Neural cell (in vitro differentiated cells): ENCODE results near the gene ARFGAP3. TPM values are rescaled to one million over a fixed set of nuclear protein-coding genes. Genes with fewer than 3 reads are reported as not detected.

Experiments used
- H2AFZ ChIP-seq: fragments of 200-600, 300-800 bp; sonication (generic), shearing (Covaris generic); 2 replicates; pipeline ENCODE4 v1.6.0; 2014; ENCODE audit warnings: low read depth, mild to moderate bottlenecking, antibody characterized with exemption, low read length, moderate library complexity
- H3F3A ChIP-seq: fragments of 200-600 bp; shearing (Covaris generic); 2 replicates; pipeline ENCODE4 v1.6.1; 2016; ENCODE audit warnings: mild to moderate bottlenecking, moderate library complexity, mixed read lengths, antibody characterized with exemption, low read length; ENCODE audit not compliant: insufficient read depth, poor library complexity, severe bottlenecking
- H3K27ac ChIP-seq: fragments of 200-600, 300-800 bp; sonication (generic), shearing (Covaris generic); 2 replicates; pipeline ENCODE4 v1.5.1; 2014; ENCODE audit warnings: mild to moderate bottlenecking, low read length, moderate library complexity
- H3K27me3 ChIP-seq: fragments of 300-800, 200-600 bp; sonication (generic), shearing (Covaris generic); 2 replicates; pipeline ENCODE4 v1.6.0; 2014; ENCODE audit warnings: mild to moderate bottlenecking, low read depth, low read length, moderate library complexity; ENCODE audit not compliant: insufficient read depth
- H3K36me3 ChIP-seq: fragments of 300-800, 200-600 bp; sonication (generic), shearing (Covaris generic); 2 replicates; pipeline ENCODE4 v1.5.1; 2014; ENCODE audit warnings: mild to moderate bottlenecking, antibody characterized with exemption, low read length, moderate library complexity; ENCODE audit not compliant: insufficient read depth
- H3K4me2 ChIP-seq: fragments of 300-800, 200-600 bp; sonication (generic), shearing (Covaris generic); 2 replicates; pipeline ENCODE4 v1.6.0; 2014; ENCODE audit warnings: mild to moderate bottlenecking, low read length
- H3K4me3 ChIP-seq: fragments of 300-800, 200-600 bp; sonication (generic), shearing (Covaris generic); 2 replicates; pipeline ENCODE4 v1.5.1; 2014; ENCODE audit warnings: mild to moderate bottlenecking, low read length, moderate library complexity
- H3K79me2 ChIP-seq: fragments of 200-600 bp; shearing (Covaris generic); replicated peaks from 2 replicates; pipeline ENCODE4 v1.6.0; 2014; ENCODE audit warnings: mild to moderate bottlenecking, low read length, moderate library complexity; ENCODE audit not compliant: insufficient read depth
- H3K9ac ChIP-seq: fragments of 300-800, 200-600 bp; sonication (generic), shearing (Covaris generic); 2 replicates; pipeline ENCODE4 v1.6.1; 2016; ENCODE audit warnings: mild to moderate bottlenecking, low read length, mixed read lengths
- H3K9me2 ChIP-seq: fragments of 200-600 bp; shearing (Covaris generic); 2 replicates; pipeline ENCODE4 v1.6.1; 2016; ENCODE audit warnings: mild to moderate bottlenecking, low read length, mixed read lengths; ENCODE audit not compliant: insufficient read depth
- H3K9me3 ChIP-seq: fragments of 200-600, 300-800 bp; sonication (generic), shearing (Covaris generic); 2 replicates; pipeline ENCODE4 v1.6.1; 2016; ENCODE audit warnings: mild to moderate bottlenecking, mixed run types, low read length, moderate library complexity, mixed read lengths
- H4K20me1 ChIP-seq: fragments of 200-600 bp; shearing (Covaris generic); 2 replicates; pipeline ENCODE4 v1.6.1; 2016; ENCODE audit warnings: mild to moderate bottlenecking, mixed run types; ENCODE audit not compliant: insufficient read depth
- CTCF ChIP-seq: fragments of 450-650 bp; IDR thresholded peaks from 2 replicates; pipeline ENCODE4 v1.5.1; 2014; ENCODE audit warnings: antibody characterized with exemption, mild to moderate bottlenecking, moderate library complexity; ENCODE audit not compliant: poor library complexity, severe bottlenecking
- EP300 ChIP-seq: fragments of 450-650 bp; conservative IDR thresholded peaks from 2 replicates; pipeline ENCODE4 v1.6.1; 2014; ENCODE audit warnings: antibody characterized with exemption, mild to moderate bottlenecking, moderate library complexity; ENCODE audit not compliant: poor library complexity, severe bottlenecking
- EZH2 ChIP-seq: fragments of 200-600, 300-800 bp; shearing (Covaris generic), sonication (generic); IDR thresholded peaks from 2 replicates; pipeline ENCODE4 v1.6.1; 2014; ENCODE audit warnings: antibody characterized with exemption, low read length, borderline replicate concordance, mild to moderate bottlenecking; ENCODE audit not compliant: insufficient read depth, poor library complexity, severe bottlenecking
- MXI1 ChIP-seq: fragments of 450-650 bp; conservative IDR thresholded peaks from 2 replicates; pipeline ENCODE4 v1.6.1; 2014; ENCODE audit warnings: antibody characterized with exemption, mild to moderate bottlenecking; ENCODE audit not compliant: poor library complexity, severe bottlenecking
- POLR2AphosphoS5 ChIP-seq: IDR thresholded peaks from 2 replicates; pipeline ENCODE4 v1.6.1; 2012
- RAD21 ChIP-seq: fragments of 450-650 bp; conservative IDR thresholded peaks from 2 replicates; pipeline ENCODE4 v1.6.1; 2014; ENCODE audit warnings: antibody characterized with exemption, mild to moderate bottlenecking, moderate library complexity
- REST ChIP-seq: IDR thresholded peaks from 2 replicates; pipeline ENCODE4 v1.6.1; 2012; ENCODE audit warnings: borderline replicate concordance
- SMC3 ChIP-seq: fragments of 450-650 bp; conservative IDR thresholded peaks from 2 replicates; pipeline ENCODE4 v1.6.1; 2014; ENCODE audit warnings: antibody characterized with exemption, mild to moderate bottlenecking, moderate library complexity; ENCODE audit not compliant: poor library complexity
- TAF1 ChIP-seq: IDR thresholded peaks from 2 replicates; pipeline ENCODE4 v1.6.1; 2012; ENCODE audit warnings: low read depth
- polyA plus RNA-seq: library from polyadenylated mRNA; depleted of rRNA; stranded (reverse); fragments of >200 nt; gene quantifications from 2 replicates; pipeline ENCODE4 v1.2.3, GENCODE V29; 2014

ARFGAP3 gene
- polyA plus RNA-seq, 1 donor from 2014 or later, result 80.7 TPM

- H4K20me1 ChIP-seq, result no peaks in the 10 kb centered on the region
- no peaks in the 10 kb centered on the region for H3F3A ChIP-seq
- no peak for TF ChIP-seq EP300
- peak; percentile 82 for TF ChIP-seq SMC3
- no peak for TF ChIP-seq REST
- TF ChIP-seq TAF1, result no peak
- peak; percentile 75 for TF ChIP-seq RAD21
- TF ChIP-seq EZH2, result no peak
- no peak for TF ChIP-seq POLR2AphosphoS5
- TF ChIP-seq CTCF, result peak; percentile 84
- TF ChIP-seq MXI1, result no peak
- H3K27ac ChIP-seq, result no peak overlapping the region
- no peaks in the 10 kb centered on the region for H3K36me3 ChIP-seq
- H3K9ac ChIP-seq, result no peak overlapping the region
- no peaks in the 10 kb centered on the region for H3K27me3 ChIP-seq
- no peaks in the 10 kb centered on the region for H3K79me2 ChIP-seq
- no peaks in the 10 kb centered on the region for H3K9me3 ChIP-seq
- H3K4me3 ChIP-seq, result no peak overlapping the region
- H3K9me2 ChIP-seq, result no peaks in the 10 kb centered on the region
- H3K4me2 ChIP-seq, result no peak overlapping the region
- H2AFZ ChIP-seq, result peak overlapping the region; percentile 37
These were observed 77.0 kb downstream of the ARFGAP3 start for GRCh38 chr22:42780070-42780540.

GRCh38 chr22:42777126-42777525 is 79.9 kb downstream of the ARFGAP3 start:
- Histone ChIP-seq H2AFZ (no peak overlapping the region), H4K20me1 (no peaks in the 10 kb centered on the region), H3F3A (no peaks in the 10 kb centered on the region), H3K27me3 (no peaks in the 10 kb centered on the region), H3K36me3 (no peaks in the 10 kb centered on the region), H3K79me2 (no peaks in the 10 kb centered on the region), H3K9ac (no peak overlapping the region), H3K9me3 (no peaks in the 10 kb centered on the region), H3K4me2 (no peak overlapping the region), H3K27ac (no peak overlapping the region), H3K4me3 (no peak overlapping the region), H3K9me2 (no peaks in the 10 kb centered on the region)
- TF ChIP-seq POLR2AphosphoS5 (no peak), RAD21 (no peak), SMC3 (no peak), REST (no peak), CTCF (no peak), EP300 (no peak), EZH2 (no peak), MXI1 (no peak), TAF1 (no peak)
